SU-DHL-6 (cell line): ENCODE results near the gene TNFRSF11A.

Source experiments
- H2AFZ ChIP-seq: fragments of 200-600 bp; sonication (generic); 2 replicates; pipeline ENCODE4 v1.6.1; 2014; ENCODE audit warnings: low read depth, mild to moderate bottlenecking, moderate library complexity, mixed read lengths, antibody characterized with exemption, low read length; ENCODE audit not compliant: severe bottlenecking
- H3F3A ChIP-seq: fragments of 200-600 bp; shearing (Covaris generic); 2 replicates; pipeline ENCODE4 v1.6.0; 2016; ENCODE audit warnings: antibody characterized with exemption, mild to moderate bottlenecking; ENCODE audit not compliant: insufficient read depth
- H3K27ac ChIP-seq: fragments of 200-600 bp; sonication (generic); 2 replicates; pipeline ENCODE4 v1.5.1; 2016; ENCODE audit warnings: low read depth, mild to moderate bottlenecking, low read length, moderate library complexity, mixed read lengths
- H3K27me3 ChIP-seq: fragments of 200-600 bp; sonication (generic), shearing (Covaris generic); 2 replicates; pipeline ENCODE4 v1.6.0; 2014; ENCODE audit warnings: mild to moderate bottlenecking, low read length
- H3K36me3 ChIP-seq: fragments of 200-600 bp; sonication (generic); 2 replicates; pipeline ENCODE4 v1.6.1; 2014; ENCODE audit warnings: mild to moderate bottlenecking, low read length, mixed read lengths
- H3K4me2 ChIP-seq: fragments of 300-600, 200-600 bp; shearing (Covaris generic), sonication (generic); 2 replicates; pipeline ENCODE4 v1.6.0; 2014; ENCODE audit warnings: low read length, low read depth, mild to moderate bottlenecking; ENCODE audit not compliant: poor library complexity, severe bottlenecking
- H3K4me3 ChIP-seq: fragments of 200-600 bp; sonication (generic); 2 replicates; pipeline ENCODE4 v1.5.1; 2014; ENCODE audit warnings: antibody characterized with exemption, low read length, mild to moderate bottlenecking, mixed read lengths; ENCODE audit not compliant: insufficient read depth, poor library complexity, severe bottlenecking
- H3K79me2 ChIP-seq: fragments of 200-600 bp; sonication (generic); 2 replicates; pipeline ENCODE4 v1.6.1; 2014; ENCODE audit warnings: mild to moderate bottlenecking, low read length, moderate library complexity; ENCODE audit not compliant: insufficient read depth
- H3K9ac ChIP-seq: fragments of 200-600 bp; sonication (generic); 2 replicates; pipeline ENCODE4 v1.7.0; 2014; ENCODE audit warnings: mild to moderate bottlenecking, low read length
- H3K9me2 ChIP-seq: fragments of 200-600 bp; sonication (generic); replicated peaks from 2 replicates; pipeline ENCODE4 v1.6.1; 2014; ENCODE audit warnings: low read length; ENCODE audit not compliant: insufficient read depth
- H3K9me3 ChIP-seq: fragments of 200-600 bp; sonication (generic); 2 replicates; pipeline ENCODE4 v1.6.1; 2014; ENCODE audit warnings: low read length, mixed read lengths; ENCODE audit not compliant: insufficient read depth
- H4K20me1 ChIP-seq: fragments of 200-600 bp; sonication (generic); 2 replicates; pipeline ENCODE4 v1.6.1; 2014; ENCODE audit warnings: low read depth, mild to moderate bottlenecking, antibody characterized with exemption, low read length, moderate library complexity, mixed read lengths
- EZH2phosphoT487 ChIP-seq: fragments of 200-600 bp; sonication (generic), shearing (Covaris generic); conservative IDR thresholded peaks from 2 replicates; pipeline ENCODE4 v1.6.1; 2018; ENCODE audit warnings: mild to moderate bottlenecking, antibody characterized with exemption, low read length, moderate library complexity, mixed read lengths
- TF ChIP-seq, protein P1 (sequence below): fragments of 200-600 bp; sonication (generic); IDR thresholded peaks from one replicate; pipeline ENCODE4 v1.5.1; 2017; ENCODE audit warnings: antibody characterized with exemption, mild to moderate bottlenecking, low read length, moderate library complexity; ENCODE audit not compliant: insufficient read depth, poor library complexity, severe bottlenecking

Gene TNFRSF11A

DNA sequence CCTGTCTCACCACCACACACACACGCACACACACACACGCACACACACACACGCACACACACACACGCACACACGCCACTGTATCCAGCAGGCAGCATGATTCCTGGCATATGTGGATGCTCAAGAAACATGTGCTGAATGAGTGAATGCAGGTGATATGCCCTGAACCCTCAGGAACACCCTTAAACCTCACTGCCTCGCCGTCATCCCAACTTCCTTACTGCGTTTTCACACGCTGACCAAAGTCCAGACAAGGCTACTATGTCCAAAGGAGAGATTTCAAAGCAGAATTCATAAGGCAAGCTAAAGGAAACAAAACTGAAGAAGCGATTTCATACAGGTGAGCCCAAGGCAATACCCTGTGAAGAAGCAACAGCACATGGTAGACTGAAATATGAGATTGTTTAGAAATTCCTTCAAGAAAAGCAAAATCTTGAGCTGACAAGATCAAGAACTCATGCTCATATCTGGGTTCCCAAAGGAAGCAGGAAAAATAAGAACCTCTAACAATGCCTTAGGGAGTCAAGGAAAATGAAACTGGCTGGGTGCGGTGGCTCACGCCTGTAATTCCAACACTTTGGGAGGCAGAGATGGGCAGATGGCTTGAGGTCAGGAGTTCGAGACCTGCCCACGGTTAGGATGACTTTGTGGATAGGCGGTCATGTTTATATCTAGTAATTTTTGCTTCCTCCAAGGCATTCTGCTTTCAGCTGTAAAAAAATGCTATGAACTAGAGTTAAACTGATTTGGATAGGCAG lies 69.1 kb downstream of the TNFRSF11A start:
- Histone ChIP-seq H2AFZ (no peak overlapping the region), H3K4me3 (no peak overlapping the region), H4K20me1 (no peaks in the 10 kb centered on the region), H3K36me3 (no peaks in the 10 kb centered on the region), H3K9me2 (no peaks in the 10 kb centered on the region), H3F3A (no peaks in the 10 kb centered on the region), H3K9ac (no peak overlapping the region), H3K27ac (no peak overlapping the region), H3K27me3 (no peaks in the 10 kb centered on the region), H3K9me3 (no peaks in the 10 kb centered on the region), H3K4me2 (no peak overlapping the region), H3K79me2 (no peaks in the 10 kb centered on the region)
- TF ChIP-seq, protein P1, sequence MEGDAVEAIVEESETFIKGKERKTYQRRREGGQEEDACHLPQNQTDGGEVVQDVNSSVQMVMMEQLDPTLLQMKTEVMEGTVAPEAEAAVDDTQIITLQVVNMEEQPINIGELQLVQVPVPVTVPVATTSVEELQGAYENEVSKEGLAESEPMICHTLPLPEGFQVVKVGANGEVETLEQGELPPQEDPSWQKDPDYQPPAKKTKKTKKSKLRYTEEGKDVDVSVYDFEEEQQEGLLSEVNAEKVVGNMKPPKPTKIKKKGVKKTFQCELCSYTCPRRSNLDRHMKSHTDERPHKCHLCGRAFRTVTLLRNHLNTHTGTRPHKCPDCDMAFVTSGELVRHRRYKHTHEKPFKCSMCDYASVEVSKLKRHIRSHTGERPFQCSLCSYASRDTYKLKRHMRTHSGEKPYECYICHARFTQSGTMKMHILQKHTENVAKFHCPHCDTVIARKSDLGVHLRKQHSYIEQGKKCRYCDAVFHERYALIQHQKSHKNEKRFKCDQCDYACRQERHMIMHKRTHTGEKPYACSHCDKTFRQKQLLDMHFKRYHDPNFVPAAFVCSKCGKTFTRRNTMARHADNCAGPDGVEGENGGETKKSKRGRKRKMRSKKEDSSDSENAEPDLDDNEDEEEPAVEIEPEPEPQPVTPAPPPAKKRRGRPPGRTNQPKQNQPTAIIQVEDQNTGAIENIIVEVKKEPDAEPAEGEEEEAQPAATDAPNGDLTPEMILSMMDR: no peak
- no peak for TF ChIP-seq EZH2phosphoT487

- Histone ChIP-seq H3K9me3 (no peaks in the 10 kb centered on the region), H3K27ac (no peak overlapping the region), H3K36me3 (no peaks in the 10 kb centered on the region), H3K4me3 (no peak overlapping the region), H3F3A (no peaks in the 10 kb centered on the region), H3K79me2 (no peaks in the 10 kb centered on the region), H3K4me2 (no peak overlapping the region), H3K27me3 (no peaks in the 10 kb centered on the region), H2AFZ (no peak overlapping the region), H4K20me1 (no peaks in the 10 kb centered on the region), H3K9me2 (no peaks in the 10 kb centered on the region), H3K9ac (no peak overlapping the region)
- TF ChIP-seq, protein P1: no peak
- TF ChIP-seq EZH2phosphoT487: no peak
These were observed 71.3 kb downstream of the TNFRSF11A start for GRCh38 chr18:62396381-62396780.

- Histone ChIP-seq H3K79me2 (no peaks in the 10 kb centered on the region), H3K9ac (no peak overlapping the region), H3K9me2 (no peaks in the 10 kb centered on the region), H3K4me2 (no peak overlapping the region), H3K36me3 (no peaks in the 10 kb centered on the region), H3K27ac (no peak overlapping the region), H3K4me3 (no peak overlapping the region), H4K20me1 (no peaks in the 10 kb centered on the region), H3F3A (no peaks in the 10 kb centered on the region), H3K9me3 (no peaks in the 10 kb centered on the region), H2AFZ (no peak overlapping the region), H3K27me3 (no peaks in the 10 kb centered on the region)
- TF ChIP-seq EZH2phosphoT487: no peak
- TF ChIP-seq, protein P1: no peak
These were observed 71.9 kb downstream of the TNFRSF11A start for GRCh38 chr18:62396967-62397366.
